Glutamatergic neuron (in vitro differentiated cells): ENCODE results near the gene RASAL2. TPM values are rescaled to one million over a fixed set of nuclear protein-coding genes. Genes with fewer than 3 reads are reported as not detected.

Experiments
- DNase-seq: peaks from one replicate; pipeline ENCODE4 v3.0.0; 2022
- H3K27ac Mint-ChIP-seq: one replicate; pipeline ENCODE4 v1.8.0; 2020; ENCODE audit warnings: mild to moderate bottlenecking, mixed read lengths, inconsistent platforms; ENCODE audit not compliant: unreplicated experiment
- H3K27me3 Mint-ChIP-seq: one replicate; pipeline ENCODE4 v1.8.0; 2020; ENCODE audit warnings: mild to moderate bottlenecking, moderate library complexity, mixed read lengths, inconsistent platforms; ENCODE audit not compliant: unreplicated experiment
- H3K36me3 Mint-ChIP-seq: one replicate; pipeline ENCODE4 v1.8.0; 2020; ENCODE audit warnings: mild to moderate bottlenecking, mixed read lengths, inconsistent platforms; ENCODE audit not compliant: unreplicated experiment
- H3K4me1 Mint-ChIP-seq: one replicate; pipeline ENCODE4 v1.8.0; 2020; ENCODE audit warnings: mild to moderate bottlenecking, low read depth, mixed read lengths, inconsistent platforms; ENCODE audit not compliant: unreplicated experiment
- H3K4me3 Mint-ChIP-seq: one replicate; pipeline ENCODE4 v1.8.0; 2020; ENCODE audit warnings: mild to moderate bottlenecking, mixed read lengths, inconsistent platforms; ENCODE audit not compliant: unreplicated experiment
- H3K9me3 Mint-ChIP-seq: one replicate; pipeline ENCODE4 v1.8.0; 2020; ENCODE audit warnings: mild to moderate bottlenecking, moderate library complexity, mixed read lengths, inconsistent platforms; ENCODE audit not compliant: unreplicated experiment
- total RNA-seq: library from RNA; stranded (reverse); fragmentation: NEBNext Ultra II Directional; extraction: Animal tissue kit (Norgen Biotek cat#: 25700); gene quantifications from one replicate; pipeline ENCODE4 v1.2.1, GENCODE V29; 2021; ENCODE audit not compliant: unreplicated experiment
- TF ChIP-seq, protein P1 (sequence below): fragments of 200-600 bp; sonication (generic); IDR thresholded peaks from one replicate; pipeline ENCODE4 v1.5.0; 2021; ENCODE audit not compliant: partially characterized antibody, unreplicated experiment

Gene RASAL2
- total RNA-seq, 1 donor from 2014 or later, result 12.4 TPM

DNA sequence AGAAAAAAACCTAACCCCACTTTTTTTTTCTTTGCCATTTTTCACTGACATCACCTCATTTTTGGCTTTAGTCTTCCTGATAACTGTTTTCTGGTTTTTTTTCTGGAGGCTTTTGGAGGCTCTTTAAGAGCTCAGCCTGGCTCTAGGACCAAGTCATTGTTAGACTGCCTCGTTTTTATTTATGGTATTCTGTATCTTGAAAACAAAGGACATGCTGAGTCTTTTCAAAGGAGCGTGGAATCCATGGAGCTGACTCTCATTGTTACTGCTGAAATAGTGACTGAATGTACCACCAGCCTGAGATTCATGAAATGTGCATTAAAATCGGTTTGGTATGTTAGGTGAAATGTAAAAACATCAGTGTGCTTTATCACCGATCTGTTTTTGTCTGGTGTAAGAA is 28.0 kb downstream of the RASAL2 start:
- no peaks in the 10 kb centered on the region for H3K27me3 Mint-ChIP-seq
- no peak overlapping the region for H3K4me3 Mint-ChIP-seq
- no peaks in the 10 kb centered on the region for H3K4me1 Mint-ChIP-seq
- peaks cover 5% of the 10 kb centered on the region for H3K36me3 Mint-ChIP-seq
- TF ChIP-seq, protein P1, sequence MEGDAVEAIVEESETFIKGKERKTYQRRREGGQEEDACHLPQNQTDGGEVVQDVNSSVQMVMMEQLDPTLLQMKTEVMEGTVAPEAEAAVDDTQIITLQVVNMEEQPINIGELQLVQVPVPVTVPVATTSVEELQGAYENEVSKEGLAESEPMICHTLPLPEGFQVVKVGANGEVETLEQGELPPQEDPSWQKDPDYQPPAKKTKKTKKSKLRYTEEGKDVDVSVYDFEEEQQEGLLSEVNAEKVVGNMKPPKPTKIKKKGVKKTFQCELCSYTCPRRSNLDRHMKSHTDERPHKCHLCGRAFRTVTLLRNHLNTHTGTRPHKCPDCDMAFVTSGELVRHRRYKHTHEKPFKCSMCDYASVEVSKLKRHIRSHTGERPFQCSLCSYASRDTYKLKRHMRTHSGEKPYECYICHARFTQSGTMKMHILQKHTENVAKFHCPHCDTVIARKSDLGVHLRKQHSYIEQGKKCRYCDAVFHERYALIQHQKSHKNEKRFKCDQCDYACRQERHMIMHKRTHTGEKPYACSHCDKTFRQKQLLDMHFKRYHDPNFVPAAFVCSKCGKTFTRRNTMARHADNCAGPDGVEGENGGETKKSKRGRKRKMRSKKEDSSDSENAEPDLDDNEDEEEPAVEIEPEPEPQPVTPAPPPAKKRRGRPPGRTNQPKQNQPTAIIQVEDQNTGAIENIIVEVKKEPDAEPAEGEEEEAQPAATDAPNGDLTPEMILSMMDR, result no peak
- no peak overlapping the region for H3K27ac Mint-ChIP-seq
- no peaks in the 10 kb centered on the region for H3K9me3 Mint-ChIP-seq
- DNase-seq, result no peak

DNA sequence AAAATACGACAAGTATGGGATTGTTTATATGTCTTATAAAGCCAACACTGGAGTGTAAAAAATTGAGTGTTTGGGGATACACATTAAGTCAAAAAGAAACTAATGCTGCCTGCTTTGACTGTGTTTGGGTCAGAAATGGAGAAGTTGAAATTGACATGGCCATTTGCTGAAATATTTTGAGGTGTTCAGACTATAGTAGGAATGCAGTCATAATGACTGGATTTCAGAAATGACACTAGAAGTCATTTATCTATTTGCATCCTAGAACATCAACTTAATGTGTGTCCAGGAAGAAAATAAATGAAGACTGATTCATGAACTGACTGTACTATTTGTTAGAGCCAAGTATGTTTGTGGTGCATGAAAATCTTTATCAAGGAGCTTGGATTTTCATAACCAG is 28.4 kb downstream of the RASAL2 start:
- DNase-seq, result no peak
- H3K4me3 Mint-ChIP-seq, result no peak overlapping the region
- H3K9me3 Mint-ChIP-seq, result no peaks in the 10 kb centered on the region
- H3K4me1 Mint-ChIP-seq, result no peaks in the 10 kb centered on the region
- TF ChIP-seq, protein P1, result no peak
- H3K27ac Mint-ChIP-seq, result no peak overlapping the region
- H3K36me3 Mint-ChIP-seq, result peaks cover 5% of the 10 kb centered on the region
- H3K27me3 Mint-ChIP-seq, result no peaks in the 10 kb centered on the region

DNA sequence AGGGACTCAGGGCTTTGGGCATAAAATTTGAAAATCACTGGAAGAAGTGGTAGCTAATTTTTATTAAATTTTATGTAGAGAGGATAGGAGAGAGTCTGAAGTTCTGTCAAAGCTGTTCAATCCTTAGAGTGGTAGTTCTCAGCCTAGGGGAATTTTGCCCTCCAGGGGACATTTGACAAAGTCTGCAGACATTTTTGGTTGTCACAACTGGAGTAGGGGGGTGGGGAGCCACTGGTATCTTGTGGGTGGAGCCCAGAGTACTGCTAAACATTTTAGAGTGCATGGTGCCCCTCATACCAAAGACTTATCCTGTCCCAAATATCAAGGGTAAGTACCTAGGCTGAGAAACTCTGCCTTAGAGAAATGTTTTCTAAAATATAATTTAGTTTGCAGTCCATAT is 30.2 kb downstream of the RASAL2 start:
- H3K36me3 Mint-ChIP-seq, result peaks cover 5% of the 10 kb centered on the region
- no peaks in the 10 kb centered on the region for H3K9me3 Mint-ChIP-seq
- H3K4me3 Mint-ChIP-seq, result no peak overlapping the region
- no peak for DNase-seq
- H3K27ac Mint-ChIP-seq, result no peak overlapping the region
- TF ChIP-seq, protein P1, result no peak
- no peaks in the 10 kb centered on the region for H3K27me3 Mint-ChIP-seq
- no peaks in the 10 kb centered on the region for H3K4me1 Mint-ChIP-seq

DNA sequence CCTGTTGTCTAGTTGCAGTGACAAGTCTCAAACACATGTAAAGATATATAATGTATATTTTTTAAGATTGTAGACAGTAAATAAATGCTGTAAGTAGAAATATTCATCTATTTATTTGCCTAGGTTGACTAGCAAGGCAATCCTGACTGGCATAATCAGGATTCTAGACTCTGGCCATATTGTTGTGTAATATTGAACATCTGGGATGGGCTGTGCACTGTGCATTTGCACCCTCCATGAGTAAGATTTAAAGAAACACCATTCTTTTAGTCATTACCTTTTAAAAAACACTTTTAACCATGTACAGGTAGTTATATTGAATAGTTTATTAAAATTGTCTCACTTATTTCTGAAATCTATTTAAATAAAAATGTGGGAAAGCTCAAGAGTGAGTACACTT is 32.4 kb downstream of the RASAL2 start:
- Mint-ChIP-seq H3K4me3 (no peak overlapping the region), H3K27ac (no peak overlapping the region), H3K36me3 (no peaks in the 10 kb centered on the region), H3K9me3 (no peaks in the 10 kb centered on the region), H3K4me1 (no peaks in the 10 kb centered on the region), H3K27me3 (no peaks in the 10 kb centered on the region)
- DNase-seq, result no peak
- TF ChIP-seq, protein P1, result no peak

DNA sequence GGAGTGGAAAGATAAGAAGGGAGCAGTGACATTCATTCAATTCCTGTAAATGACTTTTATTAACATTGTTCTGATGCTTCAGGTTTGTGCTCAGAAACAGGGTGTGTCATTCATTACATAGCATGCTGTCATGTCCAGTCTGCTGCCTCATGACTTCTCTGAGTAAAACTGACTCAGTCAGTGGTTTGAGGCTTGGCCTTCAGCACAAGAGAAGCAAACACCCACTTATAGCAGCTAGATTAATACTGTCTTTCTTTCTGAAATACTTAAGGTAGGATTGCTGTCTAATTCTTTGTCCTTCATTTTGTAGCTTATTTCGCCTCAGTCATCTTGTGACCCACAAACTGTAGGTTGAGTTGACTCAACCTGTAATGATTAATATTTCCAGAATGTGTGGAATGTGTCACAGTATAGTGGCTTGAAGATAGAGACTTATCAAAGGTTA is 32.9 kb downstream of the RASAL2 start:
- Mint-ChIP-seq H3K9me3 (no peaks in the 10 kb centered on the region), H3K4me1 (no peaks in the 10 kb centered on the region), H3K27ac (no peak overlapping the region), H3K27me3 (peaks cover under 1% of the 10 kb centered on the region), H3K4me3 (no peak overlapping the region), H3K36me3 (no peaks in the 10 kb centered on the region)
- DNase-seq, result no peak
- TF ChIP-seq, protein P1, result no peak
